Measurements from ENCODE around the gene HOXC13. TPM values are rescaled to one million over a fixed set of nuclear protein-coding genes. Genes with fewer than 3 reads are reported as not detected.

The HOXC13 gene, protein sequence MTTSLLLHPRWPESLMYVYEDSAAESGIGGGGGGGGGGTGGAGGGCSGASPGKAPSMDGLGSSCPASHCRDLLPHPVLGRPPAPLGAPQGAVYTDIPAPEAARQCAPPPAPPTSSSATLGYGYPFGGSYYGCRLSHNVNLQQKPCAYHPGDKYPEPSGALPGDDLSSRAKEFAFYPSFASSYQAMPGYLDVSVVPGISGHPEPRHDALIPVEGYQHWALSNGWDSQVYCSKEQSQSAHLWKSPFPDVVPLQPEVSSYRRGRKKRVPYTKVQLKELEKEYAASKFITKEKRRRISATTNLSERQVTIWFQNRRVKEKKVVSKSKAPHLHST
- not detected in 2 replicates for total RNA-seq (2011; cell fraction: chromatin; rRNA removed; ENCODE audit: low replicate concordance)
- not detected in 2 replicates for total RNA-seq (2011; cell fraction: nucleolus; rRNA removed)
- total RNA-seq (2011; cell fraction: nucleoplasm; rRNA removed), result not detected in 2 replicates
- total RNA-seq (2014; rRNA removed) (0.41 TPM in 1 of 2 replicates, not detected in the other), total RNA-seq (2014; rRNA removed; fragmentation: Illumina TruSeq; extraction: Trizol) (0.04 and 0.10 TPM in 2 replicates), total RNA-seq (2015; rRNA removed; fragmentation: Illumina TruSeq; extraction: Trizol) (0.11 and 0.18 TPM in 2 replicates), total RNA-seq (2021) (0.11 and 0.29 TPM in 2 replicates), polyA plus RNA-seq (2011; rRNA removed) (0.12 and 0.20 TPM in 2 replicates), polyA plus RNA-seq (2014; fragmentation: Illumina TruSeq; extraction: Trizol) (0.15 and 0.22 TPM in 2 replicates), polyA plus RNA-seq (2014; fragmentation: Nextera tagmentation; extraction: Ambion mirVana) (under 1 TPM in 1 of 2 experiments, not detected in 1; 0.03 TPM), polyA plus RNA-seq (2014; rRNA removed) (0.17 and 0.28 TPM in 2 replicates), polyA minus RNA-seq (2011; rRNA and poly(A)+ RNA removed) (0.15 TPM in 1 of 2 replicates, not detected in the other), Bru-seq, nascent RNA (percentile 27 among the genes with signal in this experiment), BruChase-seq, experiment 1, labeled RNA remaining after a 2-hour chase (percentile 15 among the genes with signal in this experiment), BruChase-seq, experiment 2, labeled RNA remaining after a 6-hour chase (percentile 15 among the genes with signal in this experiment)
- polyA plus RNA-seq (2011; cell fraction: cytosol; rRNA removed), result 0.19 and 0.22 TPM in 2 replicates
- polyA plus RNA-seq (2011; cell fraction: nucleus; rRNA removed), result 0.11 and 0.17 TPM in 2 replicates
- polyA plus RNA-seq (2012), result 0.18 and 0.36 TPM in 2 replicates
- polyA minus RNA-seq (2011; cell fraction: cytosol; rRNA and poly(A)+ RNA removed), result not detected in 2 replicates
- polyA minus RNA-seq (2011; cell fraction: nucleus; rRNA and poly(A)+ RNA removed), result 0.13 TPM in 1 of 2 replicates, not detected in the other
- long read RNA-seq, experiment 1, result 0 reads
- long read RNA-seq, experiment 2, result 0 reads
- long read RNA-seq, experiment 3, result 0 reads

GRCh38 chr12:53938326-53939140 is at the start of gene HOXC13:
TSS of gene HOXC13 (plus strand) at chr12:53938831. CDS start at chr12:53938907, 76 bp downstream.
- 13% methylated on average over 26 of the region's 56 CpGs for WGBS (ENCODE audit: insufficient coverage, low coverage, missing lambda C conversion rate)
- DNase-seq (ENCODE audit: extremely low read depth in 1 of 4, low spot score in 3 of 4) (peak; percentile 96 to 98 (median 98)), FAIRE-seq (peak; percentile 94), ATAC-seq (peak; percentile 99)
- H4K20me1 ChIP-seq (replicated peaks; ENCODE audit: control insufficient read depth, insufficient read depth, low read length), result no peaks in the 10 kb centered on the region
- peaks cover 30 to 62% of the 10 kb centered on the region in 2 experiments for H3K27me3 ChIP-seq (ENCODE audit: control insufficient read depth in 2 of 2, insufficient read depth in 2 of 2, low read length in 2 of 2)
- no peaks in the 10 kb centered on the region for H3K9me3 ChIP-seq (replicated peaks; ENCODE audit: control insufficient read depth, insufficient read depth, low read depth, low read length)
- no peaks in the 10 kb centered on the region for H3K9me1 ChIP-seq (ENCODE audit: control insufficient read depth, insufficient read depth, low read length)
- H3K9ac ChIP-seq (ENCODE audit: insufficient read depth in 1 of 2, low read depth in 2 of 2, low read length in 2 of 2), result peak within 1 kb of the TSS in 1 of 2 experiments; percentile 85; a peak in 2 of 4 replicates
- ChIA-PET CTCF (ENCODE audit: low intra/inter-chr PET ratio) (interaction anchor here (0.6 kb wide), 2 partner anchors 9 to 699 kb away, joined by 3 to 8 read pairs; no protein-coding TSS in a partner anchor), POLR2A (interaction anchor here (1.1 kb wide), 2 partner anchors 11 to 16 kb away, joined by 5 to 6 read pairs; partner anchors contain the start of gene HOXC12)
- BruUV-seq (replicated peaks), result no TSS peak
- peak within 1 kb of the TSS; percentile 62 for H3K4me2 ChIP-seq (ENCODE audit: insufficient read depth, low read length)
- in situ Hi-C loops (cut with MboI) (no loop called here), intact Hi-C loops (cut with micrococcal nuclease) (no loop called here)
- H3K36me3 ChIP-seq (ENCODE audit: control insufficient read depth, insufficient read depth, low read length), result no peaks in the 10 kb centered on the region
- H3K79me2 ChIP-seq (ENCODE audit: control insufficient read depth, insufficient read depth, low read length), result no peaks in the 10 kb centered on the region
- H2AFZ ChIP-seq (ENCODE audit: low read depth, low read length), result peak within 1 kb of the TSS; percentile 80
- no peak within 1 kb of the TSS for H3K27ac ChIP-seq (ENCODE audit: extremely low read depth, low read depth, low read length)
- H3K4me1 ChIP-seq (replicated peaks in 1 of 2; ENCODE audit: control insufficient read depth in 2 of 2, insufficient read depth in 2 of 2, low read length in 2 of 2), result peaks cover 0 to 24% of the 10 kb centered on the region in 2 experiments; a peak in 2 of 5 replicates
- H3K4me3 ChIP-seq, result peak within 1 kb of the TSS; percentile 15; the same call in 1 of the 2 replicates
- TF ChIP-seq SPI1 (IDR thresholded peaks at IDR 0.05; ENCODE audit: borderline replicate concordance, low read depth, low read length) (0 out of 2 replicates have a peak, but pooled peaks have one; percentile 29), SNIP1 (IDR thresholded peaks at IDR 0.05; ENCODE audit: low read depth) (no peak), FOXK2 (conservative IDR thresholded peaks at IDR 0.05 in 1 of 2, IDR thresholded peaks at IDR 0.05 in 1 of 2; ENCODE audit: low read depth in 2 of 2) (peak in 1 of 2 experiments; percentile 49; a peak in 1 of 4 replicates), SRSF9 (IDR thresholded peaks at IDR 0.05; ENCODE audit: borderline replicate concordance, low read depth, low read length) (no peak), NRF1 (conservative IDR thresholded peaks at IDR 0.05 in 1 of 2, IDR thresholded peaks at IDR 0.05 in 1 of 2) (peak; percentile 87 to 89), CBFA2T2 (conservative IDR thresholded peaks at IDR 0.05) (peak; percentile 96), ZNF431 (CRISPR knock-in tag; IDR thresholded peaks at IDR 0.05) (no peak)
- TF ChIP-seq, protein P1, sequence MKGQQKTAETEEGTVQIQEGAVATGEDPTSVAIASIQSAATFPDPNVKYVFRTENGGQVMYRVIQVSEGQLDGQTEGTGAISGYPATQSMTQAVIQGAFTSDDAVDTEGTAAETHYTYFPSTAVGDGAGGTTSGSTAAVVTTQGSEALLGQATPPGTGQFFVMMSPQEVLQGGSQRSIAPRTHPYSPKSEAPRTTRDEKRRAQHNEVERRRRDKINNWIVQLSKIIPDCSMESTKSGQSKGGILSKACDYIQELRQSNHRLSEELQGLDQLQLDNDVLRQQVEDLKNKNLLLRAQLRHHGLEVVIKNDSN (CRISPR knock-in tag; IDR thresholded peaks at IDR 0.05), result peak; percentile 98
- TF ChIP-seq, protein P2, sequence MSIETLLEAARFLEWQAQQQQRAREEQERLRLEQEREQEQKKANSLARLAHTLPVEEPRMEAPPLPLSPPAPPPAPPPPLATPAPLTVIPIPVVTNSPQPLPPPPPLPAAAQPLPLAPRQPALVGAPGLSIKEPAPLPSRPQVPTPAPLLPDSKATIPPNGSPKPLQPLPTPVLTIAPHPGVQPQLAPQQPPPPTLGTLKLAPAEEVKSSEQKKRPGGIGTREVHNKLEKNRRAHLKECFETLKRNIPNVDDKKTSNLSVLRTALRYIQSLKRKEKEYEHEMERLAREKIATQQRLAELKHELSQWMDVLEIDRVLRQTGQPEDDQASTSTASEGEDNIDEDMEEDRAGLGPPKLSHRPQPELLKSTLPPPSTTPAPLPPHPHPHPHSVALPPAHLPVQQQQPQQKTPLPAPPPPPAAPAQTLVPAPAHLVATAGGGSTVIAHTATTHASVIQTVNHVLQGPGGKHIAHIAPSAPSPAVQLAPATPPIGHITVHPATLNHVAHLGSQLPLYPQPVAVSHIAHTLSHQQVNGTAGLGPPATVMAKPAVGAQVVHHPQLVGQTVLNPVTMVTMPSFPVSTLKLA (conservative IDR thresholded peaks at IDR 0.05), result peak; percentile 86 to 93

All from K562 (cell line).